Activated CD4-positive, alpha-beta T cell treated with anti-CD3 and anti-CD28 coated beads, Interleukin-2, amount 10 ng/mL, durations not matched to agents 24 days and 14 days (primary cell): ENCODE data around the gene INS. TPM values are rescaled to one million over a fixed set of nuclear protein-coding genes. Genes with fewer than 3 reads are reported as not detected.

Source experiments
- DNase-seq: peaks from one replicate; pipeline ENCODE4 v3.0.0; 2022
- H3K27ac Mint-ChIP-seq: one replicate; pipeline ENCODE4 v1.8.0; 2022; ENCODE audit warnings: mild to moderate bottlenecking, mixed read lengths
- H3K27me3 Mint-ChIP-seq: one replicate; pipeline ENCODE4 v1.8.0; 2022; ENCODE audit warnings: mixed read lengths
- H3K36me3 Mint-ChIP-seq: one replicate; pipeline ENCODE4 v1.8.0; 2022; ENCODE audit warnings: low read depth, mild to moderate bottlenecking, mixed read lengths
- H3K4me1 Mint-ChIP-seq: one replicate; pipeline ENCODE4 v1.8.0; 2021; ENCODE audit warnings: mixed read lengths
- H3K4me3 Mint-ChIP-seq: one replicate; pipeline ENCODE4 v1.8.0; 2022; ENCODE audit warnings: mild to moderate bottlenecking, moderate library complexity, mixed read lengths
- H3K9me3 Mint-ChIP-seq: one replicate; pipeline ENCODE4 v1.8.0; 2021; ENCODE audit warnings: mixed read lengths
- intact Hi-C: fragments of 100-400 bp; cut with micrococcal nuclease; formaldehyde crosslinking; loops from one replicate; pipeline ENCODE4 v1.15.1; 2023
- total RNA-seq: library from RNA; stranded (reverse); gene quantifications from 2 replicates; pipeline ENCODE4 v1.2.3, GENCODE V29; 2022

INS gene
- total RNA-seq, 1 donor from 2014 or later = not detected

DNA sequence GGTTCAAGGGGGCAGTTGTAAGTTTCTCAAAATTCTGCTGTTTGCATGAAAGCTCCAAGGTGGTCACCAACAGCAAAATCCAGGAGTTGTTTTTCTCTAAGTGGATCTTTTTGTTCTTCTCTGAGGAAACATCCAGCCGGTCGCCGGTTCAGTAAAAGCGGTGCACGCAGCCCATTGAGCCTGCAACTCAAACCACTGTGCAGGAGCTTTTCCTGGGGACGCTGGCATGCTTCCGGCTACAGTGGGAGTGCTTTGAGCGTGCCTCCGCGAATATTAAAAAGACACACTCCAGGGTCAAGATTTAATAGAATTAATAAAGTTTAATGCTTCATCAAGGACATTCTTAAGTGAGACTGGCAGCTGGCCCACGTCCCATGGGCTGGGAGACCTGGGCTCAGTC is 47.2 kb downstream of the INS start:
- no peak for DNase-seq
- Mint-ChIP-seq H3K4me1 (no peaks in the 10 kb centered on the region), H3K27ac (no peak overlapping the region), H3K36me3 (no peaks in the 10 kb centered on the region), H3K4me3 (no peak overlapping the region), H3K9me3 (no peaks in the 10 kb centered on the region), H3K27me3 (peaks cover 15% of the 10 kb centered on the region)
- intact Hi-C loops = no loop called here

DNA sequence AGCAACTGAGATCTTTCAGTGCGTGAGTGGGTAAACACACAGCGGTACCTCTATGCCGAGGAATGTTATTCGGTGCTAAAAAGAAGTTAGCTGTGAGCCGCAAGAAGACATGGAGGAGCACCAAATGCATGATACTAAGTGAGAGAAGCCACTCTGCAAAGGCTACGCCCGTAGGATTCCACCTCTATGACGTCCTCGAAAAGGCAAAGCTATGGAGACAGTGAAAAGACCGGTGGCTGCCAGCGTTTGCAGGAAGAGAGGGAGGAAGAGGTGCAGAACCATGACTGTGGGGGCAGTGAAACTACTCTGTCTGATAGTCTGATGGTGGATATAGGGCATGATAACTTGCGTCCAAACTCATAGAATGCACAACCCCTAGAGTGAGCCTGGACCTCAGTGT is 50.5 kb downstream of the INS start:
- no peaks in the 10 kb centered on the region for H3K36me3 Mint-ChIP-seq
- H3K9me3 Mint-ChIP-seq = no peaks in the 10 kb centered on the region
- no peak overlapping the region for H3K4me3 Mint-ChIP-seq
- DNase-seq = no peak
- no peak overlapping the region for H3K27ac Mint-ChIP-seq
- intact Hi-C loops = no loop called here
- peaks cover 6% of the 10 kb centered on the region for H3K27me3 Mint-ChIP-seq
- no peaks in the 10 kb centered on the region for H3K4me1 Mint-ChIP-seq

Other genes starting within 250 kb of the INS start
- gene TNNT3, start 241.5 kb downstream of the INS start, total RNA-seq = 1.1 and 1.2 TPM in 2 replicates
- 77.1 and 78.1 TPM in 2 replicates for gene MRPL23, start 213.9 kb downstream of the INS start, total RNA-seq
- gene H19, start 163.4 kb downstream of the INS start, total RNA-seq = not detected in 2 replicates
- gene IGF2, start 21.8 kb downstream of the INS start, total RNA-seq = 0.45 and 1.1 TPM in 2 replicates
- gene TH, start 10.6 kb upstream of the INS start, total RNA-seq = not detected in 2 replicates
- gene ASCL2, start 109.4 kb upstream of the INS start, total RNA-seq = 0.62 and 0.96 TPM in 2 replicates
- 2.4 and 2.6 TPM in 2 replicates for gene C11orf21, start 140.7 kb upstream of the INS start, total RNA-seq
- 2.4 and 2.6 TPM in 2 replicates for gene TSPAN32, start 140.8 kb upstream of the INS start, total RNA-seq
- 224 and 225 TPM in 2 replicates for gene CD81, start 216.1 kb upstream of the INS start, total RNA-seq
- gene TSSC4, start 239.5 kb upstream of the INS start, total RNA-seq = 61.8 and 62.9 TPM in 2 replicates